GM18861 (cell line): ENCODE results near the gene C2orf68.
"Not testable (repeated sequence)": the region's sequence is repeated elsewhere in the genome, so short reads cannot be mapped to it uniquely, and the experiment has no call there.

ENCODE experiments used
- ATAC-seq: cut with Tn5 transposase; IDR thresholded peaks from one replicate; pipeline ENCODE4 v1.9.1; 2021; ENCODE audit not compliant: unreplicated experiment

Gene C2orf68

GRCh38 chr2:85583667-85584353 is 28.1 kb downstream of the C2orf68 start:
- peak; percentile 45 for ATAC-seq

GRCh38 chr2:85582492-85582891 is 29.4 kb downstream of the C2orf68 start:
- no peak for ATAC-seq

- ATAC-seq, result no peak
Measured at GRCh38 chr2:85580206-85580605, 31.7 kb downstream of the C2orf68 start.

GRCh38 chr2:85579266-85579935 is 32.5 kb downstream of the C2orf68 start:
- ATAC-seq, result no peak

- ATAC-seq, result no peak
Measured at GRCh38 chr2:85578243-85579180, 33.4 kb downstream of the C2orf68 start.

GRCh38 chr2:85577386-85578242 is 34.3 kb downstream of the C2orf68 start, which contains the start of gene VAMP8:
Gene VAMP8 (plus strand): TSS chr2:85577586. CDS start chr2:85577647, 61 bp downstream.
- peak; percentile 50 for ATAC-seq

GRCh38 chr2:85577063-85577385 is 34.8 kb downstream of the C2orf68 start:
- no peak for ATAC-seq

GRCh38 chr2:85575739-85576138 is 36.1 kb downstream of the C2orf68 start:
- ATAC-seq, result no peak

- ATAC-seq, result no peak
Measured at GRCh38 chr2:85566265-85566664, 45.6 kb downstream of the C2orf68 start.

GRCh38 chr2:85564144-85564563 is 47.7 kb downstream of the C2orf68 start:
- ATAC-seq, result no peak

- ATAC-seq, result peak; percentile 92
Measured at GRCh38 chr2:85561280-85562212, 50.3 kb downstream of the C2orf68 start, which contains the start of gene GGCX. Gene GGCX (minus strand): TSS chr2:85561493. CDS start chr2:85561428, 65 bp downstream.

GRCh38 chr2:85560812-85561279 is 51.0 kb downstream of the C2orf68 start:
- ATAC-seq, result no peak

- not testable (repeated sequence) for ATAC-seq
Measured at GRCh38 chr2:85560403-85560726, 51.5 kb downstream of the C2orf68 start.

- no peak for ATAC-seq
Measured at GRCh38 chr2:85558160-85558559, 53.7 kb downstream of the C2orf68 start.

- ATAC-seq, result no peak
Measured at GRCh38 chr2:85557130-85557529, 54.7 kb downstream of the C2orf68 start.
